ENCODE measurements around the gene RUNX2. TPM values are rescaled to one million over a fixed set of nuclear protein-coding genes. Genes with fewer than 3 reads are reported as not detected.

The RUNX2 gene
- total and polyA plus RNA-seq, 9 of the 15 experiments (the other 6 are each of a cell fraction or from before 2014, with no cell fraction given), result 0.29 to 1.00 (median 0.43) TPM

GRCh38 chr6:45709781-45710220 lies 381.7 kb downstream of the RUNX2 start:
- no peak for TF ChIP-seq FOSL1 (tag; conservative IDR thresholded peaks at IDR 0.05)
- no peak for TF ChIP-seq ZNF592 (IDR thresholded peaks at IDR 0.05)
- TF ChIP-seq MEIS2 (IDR thresholded peaks at IDR 0.05; ENCODE audit: partially characterized antibody), result peak; percentile 5
- no peak for TF ChIP-seq HNRNPUL1 (IDR thresholded peaks at IDR 0.05; ENCODE audit: low read length)
- peak; percentile 46 for TF ChIP-seq CREM (IDR thresholded peaks at IDR 0.05; ENCODE audit: low read depth)
- TF ChIP-seq, protein P1, sequence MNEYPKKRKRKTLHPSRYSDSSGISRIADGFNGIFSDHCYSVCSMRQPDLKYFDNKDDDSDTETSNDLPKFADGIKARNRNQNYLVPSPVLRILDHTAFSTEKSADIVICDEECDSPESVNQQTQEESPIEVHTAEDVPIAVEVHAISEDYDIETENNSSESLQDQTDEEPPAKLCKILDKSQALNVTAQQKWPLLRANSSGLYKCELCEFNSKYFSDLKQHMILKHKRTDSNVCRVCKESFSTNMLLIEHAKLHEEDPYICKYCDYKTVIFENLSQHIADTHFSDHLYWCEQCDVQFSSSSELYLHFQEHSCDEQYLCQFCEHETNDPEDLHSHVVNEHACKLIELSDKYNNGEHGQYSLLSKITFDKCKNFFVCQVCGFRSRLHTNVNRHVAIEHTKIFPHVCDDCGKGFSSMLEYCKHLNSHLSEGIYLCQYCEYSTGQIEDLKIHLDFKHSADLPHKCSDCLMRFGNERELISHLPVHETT (CRISPR knock-in tag; conservative IDR thresholded peaks at IDR 0.05 in 1 of 2, IDR thresholded peaks at IDR 0.05 in 1 of 2), result no peak
- Histone ChIP-seq H3K36me3 (ENCODE audit: control insufficient read depth, insufficient read depth, low read length) (no peaks in the 10 kb centered on the region), H3K9ac (ENCODE audit: insufficient read depth in 1 of 2, low read depth in 2 of 2, low read length in 2 of 2) (no peak overlapping the region), H3K4me1 (replicated peaks in 1 of 2; ENCODE audit: control insufficient read depth in 2 of 2, insufficient read depth in 2 of 2, low read length in 2 of 2) (no peaks in the 10 kb centered on the region; a peak in 1 of 5 replicates), H2AFZ (ENCODE audit: low read depth, low read length) (no peak overlapping the region), H3K79me2 (ENCODE audit: control insufficient read depth, insufficient read depth, low read length) (no peaks in the 10 kb centered on the region), H3K4me3 (no peak overlapping the region), H3K4me2 (ENCODE audit: insufficient read depth, low read length) (no peak overlapping the region), H3K9me3 (replicated peaks; ENCODE audit: control insufficient read depth, insufficient read depth, low read depth, low read length) (no peaks in the 10 kb centered on the region), H3K9me1 (ENCODE audit: control insufficient read depth, insufficient read depth, low read length) (no peaks in the 10 kb centered on the region), H4K20me1 (replicated peaks; ENCODE audit: control insufficient read depth, insufficient read depth, low read length) (0 out of 2 replicates have a peak, but pooled peaks cover 5% of the 10 kb centered on the region), H3K27ac (ENCODE audit: extremely low read depth, low read depth, low read length) (no peak overlapping the region), H3K27me3 (ENCODE audit: control insufficient read depth in 2 of 2, insufficient read depth in 2 of 2, low read length in 2 of 2) (peaks cover 21 to 52% of the 10 kb centered on the region in 2 experiments)
- ATAC-seq, result no peak
- DNase-seq (ENCODE audit: extremely low read depth in 1 of 4, low spot score in 3 of 4), result no peak
- WGBS (ENCODE audit: insufficient coverage, low coverage, missing lambda C conversion rate), result 2% methylated on average over 6 of the region's 6 CpGs
- POLR2A ChIA-PET, result no interaction called here
- in situ Hi-C loops (cut with MboI) (loop anchor here (10.0 kb wide), 1 partner anchor 1055 kb away; no protein-coding TSS in a partner anchor), intact Hi-C loops (cut with micrococcal nuclease) (loop anchor here (5.0 kb wide), 2 partner anchors 332 to 1232 kb away; partner anchors contain the start of gene SUPT3H)
- CTCF ChIA-PET (ENCODE audit: low intra/inter-chr PET ratio), result no interaction called here
- no peak for FAIRE-seq
- BruUV-seq (replicated peaks), result no TSS peak

All from K562 (cell line).